HG02852 (cell line): ENCODE data around the gene SNX9.

Experiments used
- ATAC-seq: cut with Tn5 transposase; IDR thresholded peaks from one replicate; pipeline ENCODE4 v1.9.1; 2021; ENCODE audit warnings: mild to moderate bottlenecking, moderate library complexity; ENCODE audit not compliant: unreplicated experiment

SNX9 gene

GRCh38 chr6:157985378-157986155 is 162.5 kb downstream of the SNX9 start:
- ATAC-seq: no peak

GRCh38 chr6:157987788-157988699 is 165.0 kb downstream of the SNX9 start:
- ATAC-seq: no peak

- ATAC-seq: no peak
Measured at GRCh38 chr6:157988700-157989063, 165.6 kb downstream of the SNX9 start.

GRCh38 chr6:157989541-157990289 is 166.7 kb downstream of the SNX9 start:
- ATAC-seq: no peak

DNA sequence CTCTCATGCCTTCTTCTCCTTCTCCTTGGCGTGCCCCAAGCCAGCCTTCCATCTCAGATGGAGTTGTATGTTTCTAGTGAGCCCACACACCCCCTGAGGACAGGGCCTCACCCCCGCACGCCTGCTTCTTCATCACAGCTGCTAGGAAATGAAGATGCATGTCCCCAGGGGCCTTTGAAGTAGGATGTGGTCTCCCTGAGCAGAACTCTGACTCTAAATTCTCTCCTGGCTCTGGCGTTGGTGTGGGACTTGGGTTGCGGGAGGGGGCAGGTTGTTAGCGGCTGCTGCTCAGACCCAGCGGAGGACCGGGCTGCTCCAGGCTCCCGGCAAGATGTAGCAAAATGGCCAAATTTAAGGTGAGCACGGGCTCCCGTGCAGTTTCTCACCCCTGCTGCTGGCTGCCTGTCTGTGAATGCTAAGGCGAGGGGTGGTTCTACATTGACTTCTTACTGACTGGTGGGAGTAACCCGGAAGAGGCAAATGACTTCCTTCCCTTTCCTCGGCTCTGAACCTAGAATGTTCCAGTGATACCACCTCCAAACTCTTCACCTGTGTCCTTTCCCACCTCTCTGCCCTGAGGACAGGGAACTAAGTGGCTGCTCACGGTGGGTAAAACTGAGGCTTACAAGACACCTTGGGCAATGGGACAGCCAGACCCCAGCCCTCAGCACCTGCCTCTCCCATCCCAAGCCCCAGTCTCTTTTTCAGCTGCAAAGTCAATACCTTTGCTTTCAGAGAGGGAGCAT is 167.4 kb downstream of the SNX9 start:
- no peak for ATAC-seq

GRCh38 chr6:157991067-157991432 is 168.0 kb downstream of the SNX9 start:
- no peak for ATAC-seq

DNA sequence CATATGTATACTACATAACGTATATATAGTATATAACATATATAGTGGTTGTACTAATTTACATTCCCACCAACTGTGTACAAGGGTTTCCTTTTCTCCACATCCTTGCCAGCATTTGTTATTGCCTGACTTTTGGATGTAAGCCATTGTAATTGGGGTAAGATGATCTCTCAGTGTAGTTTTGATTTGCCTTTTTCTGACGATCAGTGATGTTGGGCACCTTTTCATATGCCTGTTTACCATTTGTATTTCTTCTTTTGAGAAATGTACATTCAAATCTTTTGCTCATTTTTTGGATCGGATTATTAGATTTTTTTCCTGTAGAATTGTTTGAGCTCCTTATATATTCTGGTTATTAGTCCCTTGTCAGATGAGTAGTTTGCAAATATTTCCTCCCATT is 170.0 kb downstream of the SNX9 start:
- ATAC-seq: no peak

- ATAC-seq: no peak
Measured at GRCh38 chr6:157994125-157994795, 171.2 kb downstream of the SNX9 start.
